Stimulated activated CD8-positive, alpha-beta memory T cell treated with anti-CD3 and anti-CD28 coated beads, Interleukin-12 subunit alpha, Interleukin-12 subunit beta, amount 100 ng/mL, for 24 hours (primary cell): ENCODE measurements around the gene DHRS1.

ENCODE experiments used
- DNase-seq: peaks from one replicate; pipeline ENCODE4 v3.0.0-alpha.2; 2020; ENCODE audit errors: extremely low read depth

The DHRS1 gene

DNA sequence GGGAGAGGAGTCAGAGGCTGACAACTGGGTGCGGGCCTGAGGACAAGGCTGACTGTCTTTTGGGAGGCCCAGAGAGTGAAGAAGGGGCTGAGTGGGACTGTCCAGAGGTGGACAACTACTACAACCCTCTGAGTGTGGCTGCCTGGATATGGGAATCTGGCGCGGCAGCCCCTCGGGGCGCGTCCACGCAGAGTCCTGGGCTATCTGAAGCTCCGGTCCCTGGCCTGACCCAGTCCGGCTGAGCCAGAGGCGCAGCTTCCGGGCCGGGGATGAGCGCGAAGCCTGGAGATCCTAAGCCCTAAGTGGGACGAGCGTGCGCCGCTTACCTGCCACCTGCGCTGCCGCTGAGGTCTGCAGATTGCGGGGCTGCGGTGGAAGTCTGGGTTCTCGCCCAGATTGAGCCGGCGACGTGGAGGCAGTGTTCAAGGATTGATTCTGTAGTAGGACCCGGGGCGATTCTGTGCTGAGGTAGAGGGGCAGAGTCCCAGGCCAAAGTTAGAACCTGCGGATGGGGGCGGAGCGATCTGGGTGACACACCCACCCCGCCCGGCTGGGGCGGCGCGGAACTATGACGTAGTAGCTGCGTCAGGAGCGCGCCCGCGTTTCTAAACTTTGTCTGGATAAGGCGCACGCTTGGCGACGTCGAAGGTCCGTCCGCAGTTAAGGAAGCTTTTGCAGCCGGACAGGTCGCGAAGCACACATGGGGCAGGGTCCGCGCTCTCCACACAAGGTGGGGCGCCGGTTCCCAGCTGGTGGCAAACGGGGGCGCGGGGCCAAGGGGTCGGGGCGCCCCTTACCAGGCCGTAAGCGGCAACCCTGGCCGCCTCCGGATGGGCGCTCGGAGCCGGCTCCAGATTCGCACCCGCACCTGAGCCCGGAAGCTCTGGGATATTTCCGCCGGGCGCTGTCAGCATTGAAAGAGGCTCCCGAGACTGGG lies at the start of gene DHRS1, which contains the start of gene NOP9:
Gene DHRS1 (minus strand): TSS at position 526 of the 937 bp plus-strand sequence. CDS start 674 bp downstream, outside the sequence.
Gene NOP9 (plus strand): TSS at position 596 of the 937 bp plus-strand sequence. CDS start 105 bp downstream, at position 701.
- DNase-seq: peak; percentile 85

DNA sequence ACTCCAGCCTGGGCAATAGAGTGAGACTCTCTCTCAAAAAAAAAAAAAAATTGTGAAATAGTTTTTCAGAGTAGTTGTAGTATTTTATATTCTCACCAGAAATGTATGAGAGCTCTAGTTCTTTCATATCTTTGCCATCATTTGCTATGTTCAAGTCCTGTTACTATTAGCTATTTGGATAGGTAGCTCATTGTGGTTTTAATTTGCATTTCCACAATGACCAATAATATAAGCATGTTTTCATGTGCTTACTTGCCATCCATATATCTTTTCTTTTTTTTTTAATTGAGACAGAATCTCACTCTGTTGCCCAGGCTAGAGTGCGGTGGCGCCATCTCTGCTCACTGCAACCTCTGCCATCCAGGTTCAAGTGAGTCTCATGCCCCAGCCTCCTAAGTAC lies 48.6 kb upstream of the DHRS1 start:
- DNase-seq: no peak

DNA sequence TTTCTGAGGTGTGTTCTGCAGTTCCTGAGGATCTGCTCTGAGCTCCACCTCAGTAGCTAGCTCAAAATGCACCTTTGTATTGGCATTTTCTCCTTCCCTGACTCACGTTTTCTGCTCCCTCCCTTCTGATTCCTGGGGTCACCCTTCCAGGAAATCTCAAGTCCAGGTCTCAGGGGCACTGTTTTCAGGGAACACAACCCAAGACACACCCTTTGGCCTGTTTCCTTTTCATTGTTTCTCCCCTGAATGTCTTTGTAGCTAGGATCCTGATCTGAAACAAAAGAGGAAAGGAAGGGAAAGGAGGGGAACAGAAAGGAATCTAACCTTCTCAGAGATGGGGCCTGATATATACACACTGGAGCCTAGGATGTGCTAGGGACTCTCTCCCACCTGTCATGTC lies 47.6 kb upstream of the DHRS1 start:
- DNase-seq: no peak

DNA sequence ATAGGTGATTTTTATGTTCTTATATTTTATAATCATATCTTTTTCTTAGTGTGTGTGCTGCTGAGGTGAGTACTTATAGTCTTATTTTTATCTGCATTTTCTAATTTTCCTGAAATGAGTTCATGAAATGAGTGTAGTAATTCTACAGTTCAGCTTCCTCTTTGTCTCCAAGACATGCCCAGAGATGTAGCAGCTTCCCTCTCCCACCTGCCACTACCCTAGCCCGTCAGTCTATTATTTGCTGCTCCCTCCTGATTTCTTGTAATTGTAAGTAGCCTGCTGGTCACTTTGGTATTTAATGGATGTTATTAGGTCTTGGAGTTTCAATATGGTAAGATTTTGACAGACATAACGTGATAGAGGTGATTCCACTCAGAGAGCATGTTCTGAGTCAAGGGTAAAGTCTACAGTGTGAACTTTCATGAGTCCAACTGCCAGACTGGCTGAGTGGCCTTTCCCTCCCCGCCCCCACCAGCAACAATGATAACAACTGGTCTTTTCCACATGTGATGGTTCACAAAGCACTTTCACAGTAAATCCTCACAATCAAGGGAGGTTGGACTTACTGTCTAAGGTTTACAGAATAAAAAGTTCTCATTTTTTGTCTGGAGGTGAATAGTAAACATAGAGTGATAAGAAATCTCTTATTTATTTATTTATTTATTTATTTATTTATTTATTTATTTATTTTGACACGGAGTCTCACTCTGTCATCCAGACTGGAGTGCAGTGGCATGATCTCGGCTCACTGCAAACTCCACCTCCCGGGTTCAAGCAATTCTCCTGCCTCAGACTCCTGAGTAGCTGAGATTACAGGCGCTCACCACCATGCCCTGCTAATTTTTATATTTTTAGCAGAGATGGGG lies 44.4 kb upstream of the DHRS1 start:
- no peak for DNase-seq

DNA sequence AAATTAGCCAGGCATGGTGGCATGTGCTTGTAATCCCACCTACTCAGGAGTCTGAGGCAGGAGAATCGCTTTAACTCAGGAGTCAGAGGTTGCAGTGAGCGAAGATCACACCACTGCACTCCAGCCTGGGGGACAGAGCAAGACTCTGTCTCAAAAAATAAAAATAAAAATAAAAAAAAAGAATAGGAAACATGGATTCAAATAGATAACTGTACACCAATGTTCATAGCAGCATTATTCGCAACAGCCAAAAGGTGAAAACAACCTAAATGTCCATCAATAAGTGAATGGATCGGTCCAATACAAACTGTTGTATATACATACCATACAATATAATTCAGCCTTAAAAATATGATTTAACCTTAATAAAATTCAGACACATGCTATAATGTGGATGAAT lies 43.3 kb upstream of the DHRS1 start:
- DNase-seq: no peak

DNA sequence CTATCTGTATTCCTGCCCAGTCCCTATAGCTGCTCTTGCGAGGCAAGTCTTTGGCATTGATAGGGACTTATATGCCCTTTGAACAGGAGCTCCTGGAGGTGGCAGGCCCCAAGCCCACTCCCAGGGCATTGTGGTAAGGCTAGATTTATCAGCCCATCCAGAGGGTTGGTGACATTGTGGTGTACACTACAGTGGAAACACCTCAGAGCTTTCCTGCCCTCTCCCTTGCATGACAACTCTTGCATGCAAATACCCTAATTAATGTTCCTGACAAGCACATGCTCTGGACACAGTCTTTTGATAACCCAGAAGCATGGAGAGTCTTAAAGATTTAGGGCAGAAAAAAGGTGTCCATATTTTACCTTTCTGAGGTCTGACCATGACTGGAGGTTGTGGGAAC lies 41.0 kb upstream of the DHRS1 start:
- no peak for DNase-seq

DNA sequence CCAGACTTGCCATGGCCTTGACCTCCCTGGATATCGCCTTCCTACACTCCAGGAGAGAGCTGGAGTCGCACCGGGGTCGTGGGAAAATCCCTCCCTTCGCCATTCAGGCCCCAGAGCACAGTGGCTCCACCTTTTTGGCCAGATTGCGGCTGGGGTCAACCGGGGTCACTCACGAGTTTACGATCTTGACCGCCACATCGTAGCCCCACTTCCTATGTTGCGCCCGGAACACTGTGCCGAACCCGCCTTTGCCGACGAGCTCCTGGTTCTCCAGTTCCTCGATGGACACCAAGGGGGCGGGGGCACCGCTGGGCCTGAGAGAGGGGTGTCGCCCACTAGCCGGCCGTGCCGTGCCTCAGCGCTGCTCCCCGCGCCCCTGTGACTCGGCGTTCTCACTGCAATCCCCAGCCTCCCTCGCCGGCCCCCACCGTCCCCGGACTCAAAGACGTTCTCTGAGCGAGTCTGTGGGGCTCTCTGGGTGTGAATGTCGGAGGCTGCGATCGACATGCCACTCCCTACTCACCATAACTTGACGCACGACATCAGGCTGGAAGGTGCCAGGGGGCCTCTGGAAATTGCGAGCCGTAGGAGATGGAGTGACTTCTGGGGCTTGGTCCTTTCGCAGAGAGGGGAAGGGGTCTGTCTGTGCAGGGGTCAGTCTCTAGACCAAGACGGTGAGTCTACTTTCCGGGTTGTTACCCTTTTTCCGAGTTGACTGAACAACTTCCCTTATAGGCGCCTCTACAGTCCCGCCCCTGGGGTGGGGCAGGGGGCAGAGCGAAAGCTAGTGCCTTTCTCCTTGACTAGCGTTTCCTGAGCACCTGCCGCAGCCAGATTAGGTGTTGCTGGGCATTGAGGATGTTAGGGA lies 39.9 kb upstream of the DHRS1 start, which contains the start of gene RIPK3:
Gene RIPK3 (minus strand): TSS at position 708 of the 868 bp plus-strand sequence. CDS start 165 bp downstream, at position 543.
- peak; percentile 40 for DNase-seq

DNA sequence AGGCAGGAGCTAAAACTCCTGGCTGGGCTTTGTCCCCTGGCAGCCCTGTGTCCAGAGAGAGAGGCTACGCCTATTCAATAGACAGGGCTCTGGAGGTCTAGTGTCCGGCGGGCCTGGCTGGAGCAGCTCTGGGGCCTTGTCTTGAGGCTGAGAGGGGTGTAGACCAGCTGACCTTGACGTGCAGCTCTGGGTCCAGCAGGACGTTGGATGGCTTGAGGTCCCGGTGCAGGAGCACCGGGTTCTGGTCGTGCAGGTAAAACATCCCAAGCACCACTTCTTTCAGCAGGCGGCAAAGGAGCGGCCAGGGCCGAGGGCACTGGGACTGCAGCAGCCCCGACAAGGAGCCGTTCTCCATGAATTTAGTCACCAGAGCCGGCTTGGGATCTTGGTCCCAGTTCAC lies 39.3 kb upstream of the DHRS1 start:
- DNase-seq: no peak

DNA sequence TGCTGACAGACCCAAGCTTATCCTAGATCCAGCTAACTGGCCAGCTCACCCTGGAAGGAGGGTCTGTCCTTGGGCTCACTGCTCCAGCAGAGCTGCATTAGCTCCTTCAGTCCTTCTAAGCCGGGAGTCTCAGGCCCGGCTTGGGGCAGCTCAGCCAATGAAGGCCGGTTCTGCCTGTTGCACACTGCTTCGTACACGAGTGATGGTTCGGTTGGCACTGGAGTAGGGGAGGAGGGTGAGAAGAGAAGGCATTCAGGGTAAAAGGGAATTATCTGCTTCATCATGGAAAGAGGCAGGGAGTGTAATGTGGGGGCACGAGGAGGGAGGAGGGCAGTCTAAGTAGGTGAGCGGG lies 38.2 kb upstream of the DHRS1 start:
- DNase-seq: no peak

DNA sequence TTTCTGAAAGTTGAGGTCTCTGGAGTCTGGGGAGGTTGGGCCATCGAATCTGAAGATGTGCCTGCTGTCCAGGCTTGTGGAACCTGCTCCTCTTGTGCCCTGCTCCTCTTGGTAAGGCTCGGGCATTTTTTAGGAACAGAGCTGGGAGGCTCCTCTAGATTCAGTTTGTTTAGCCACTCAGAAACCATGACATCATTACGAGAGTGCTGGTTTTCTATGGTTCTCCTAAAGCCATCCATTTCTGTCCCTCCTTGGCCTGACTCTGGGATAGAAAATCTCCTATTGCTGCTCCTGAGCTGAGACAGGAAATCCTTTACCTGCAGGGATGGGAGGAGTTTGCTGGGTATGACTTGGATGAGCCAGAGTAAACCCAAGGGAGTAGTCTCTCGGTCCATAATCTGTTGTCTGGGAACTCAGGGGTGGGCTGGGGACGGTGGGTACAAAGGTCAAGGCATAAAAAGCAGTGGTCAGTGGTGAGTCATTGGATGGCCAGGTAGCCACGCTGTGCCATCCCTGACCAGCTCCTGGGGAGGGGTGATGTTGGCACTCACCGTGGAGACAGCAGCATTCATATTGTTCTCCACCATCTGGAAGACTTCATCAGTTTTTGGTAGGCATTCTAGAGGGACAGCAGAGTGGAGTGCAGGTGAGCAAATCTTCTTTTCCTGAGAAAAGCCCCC lies 37.7 kb upstream of the DHRS1 start:
- no peak for DNase-seq

DNA sequence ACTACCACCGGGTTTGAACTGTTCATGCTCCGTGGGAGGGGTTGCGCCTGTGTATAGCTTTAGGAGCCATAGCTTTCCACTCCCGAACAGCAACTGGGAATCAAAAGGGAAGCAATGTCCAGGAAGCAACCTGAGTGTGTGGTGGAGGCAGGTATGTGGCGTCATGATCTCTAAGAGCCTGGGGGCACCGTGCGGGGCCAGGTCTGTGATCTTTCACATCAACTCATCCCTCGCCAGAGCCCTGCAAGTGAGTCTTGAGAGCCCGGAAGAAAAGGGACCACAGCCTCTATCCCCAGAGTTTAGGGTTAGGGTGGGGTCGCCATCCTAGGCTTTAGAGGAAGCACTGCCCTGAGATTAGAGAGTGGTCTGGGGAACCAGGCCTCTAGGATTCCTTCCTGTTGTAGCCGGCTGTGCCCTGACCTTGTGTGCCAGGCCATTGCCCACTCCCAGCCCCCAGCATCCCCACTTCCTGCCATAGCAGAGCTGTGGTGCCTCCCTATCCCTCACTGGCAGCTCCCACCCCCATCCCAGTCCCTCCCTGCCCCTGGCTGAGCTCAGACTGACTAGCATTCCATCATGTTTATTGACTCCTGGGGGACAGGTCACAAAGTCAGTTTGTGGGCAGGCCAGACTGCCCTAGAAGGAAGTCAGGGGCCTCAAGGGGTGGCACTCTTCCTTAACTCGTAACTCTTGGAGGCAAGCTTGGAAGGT lies 36.0 kb upstream of the DHRS1 start:
- DNase-seq: no peak

DNA sequence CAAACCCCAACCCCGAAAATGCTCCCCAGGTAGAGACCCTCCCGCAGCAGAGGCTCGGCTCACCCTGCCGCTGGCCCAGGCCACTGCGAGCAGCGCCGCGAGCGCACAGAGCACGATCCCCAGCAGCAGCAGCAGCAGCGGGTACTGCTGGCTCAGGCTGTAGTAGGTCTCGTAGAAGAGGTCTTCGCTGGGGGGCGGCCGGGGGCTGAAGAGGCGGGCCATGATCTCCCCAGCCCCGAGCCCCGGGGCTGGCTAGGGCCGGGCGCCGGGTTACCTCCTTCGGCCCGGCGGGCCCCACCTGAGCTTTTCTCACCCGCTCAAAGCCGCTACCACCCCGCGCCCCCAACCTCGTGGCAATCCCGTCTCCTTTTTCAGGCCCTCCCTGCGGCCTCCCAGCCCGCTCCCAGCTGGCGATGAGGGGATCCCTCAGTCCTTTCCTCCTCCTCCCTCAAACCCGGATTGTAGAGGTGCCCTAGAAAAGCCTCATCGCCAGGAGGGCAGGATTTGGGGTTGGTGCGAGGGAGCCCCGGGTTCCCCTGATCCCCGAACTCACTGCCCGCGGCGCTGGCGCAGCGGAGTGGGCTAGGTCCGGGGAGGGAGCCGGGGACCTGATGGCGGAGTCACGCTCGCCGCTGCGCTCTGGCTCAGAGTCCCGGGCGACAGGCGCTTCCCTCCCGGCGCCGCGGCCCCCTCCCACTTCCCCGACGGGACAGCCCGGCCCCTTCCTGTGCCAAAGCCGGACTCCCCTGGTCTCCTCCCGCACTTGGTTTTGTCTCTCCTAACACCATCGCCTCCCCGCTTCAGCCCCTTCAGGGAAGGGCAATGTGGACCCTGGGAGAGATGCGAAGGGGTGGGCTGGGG lies 35.1 kb upstream of the DHRS1 start, which contains the start of gene ADCY4:
Gene ADCY4 (minus strand): TSS at position 641 of the 861 bp plus-strand sequence. CDS start 419 bp downstream, at position 222.
- DNase-seq: no peak

DNA sequence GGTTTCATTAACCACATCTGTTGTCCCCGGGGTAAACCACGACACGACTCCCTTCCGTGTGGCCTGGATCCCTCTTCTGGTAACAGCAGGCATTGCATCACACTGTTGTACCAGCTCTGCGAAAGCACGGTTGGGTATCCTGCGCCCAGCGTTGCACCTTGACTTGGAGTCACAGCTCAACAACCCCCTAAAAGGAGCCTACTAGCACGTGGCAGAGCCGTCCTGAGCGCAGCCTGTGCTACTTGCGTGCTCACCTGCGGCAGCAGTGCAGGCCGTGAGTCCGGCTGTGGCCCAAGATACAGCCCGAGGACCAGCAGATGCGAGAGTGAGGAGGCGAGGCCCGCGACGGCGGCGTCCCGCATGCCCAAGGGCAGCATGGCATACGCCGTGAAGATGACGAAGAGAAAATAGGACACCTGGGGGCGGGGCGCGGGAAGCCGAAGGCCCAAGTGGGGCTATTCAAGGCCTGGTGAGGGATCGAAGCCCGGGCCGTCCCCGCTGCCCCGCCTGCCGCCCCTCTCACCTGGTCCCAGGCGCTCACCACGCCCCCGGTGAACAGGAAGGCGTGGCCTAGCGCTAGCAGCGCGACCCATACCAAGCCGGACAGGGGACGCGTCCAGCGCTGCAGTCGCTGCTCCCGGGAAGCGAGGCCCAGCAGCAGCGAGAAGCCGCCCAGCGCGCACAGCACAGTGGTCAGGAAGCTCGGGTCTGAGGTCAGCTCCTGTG lies 32.9 kb upstream of the DHRS1 start:
- peak; percentile 49 for DNase-seq

DNA sequence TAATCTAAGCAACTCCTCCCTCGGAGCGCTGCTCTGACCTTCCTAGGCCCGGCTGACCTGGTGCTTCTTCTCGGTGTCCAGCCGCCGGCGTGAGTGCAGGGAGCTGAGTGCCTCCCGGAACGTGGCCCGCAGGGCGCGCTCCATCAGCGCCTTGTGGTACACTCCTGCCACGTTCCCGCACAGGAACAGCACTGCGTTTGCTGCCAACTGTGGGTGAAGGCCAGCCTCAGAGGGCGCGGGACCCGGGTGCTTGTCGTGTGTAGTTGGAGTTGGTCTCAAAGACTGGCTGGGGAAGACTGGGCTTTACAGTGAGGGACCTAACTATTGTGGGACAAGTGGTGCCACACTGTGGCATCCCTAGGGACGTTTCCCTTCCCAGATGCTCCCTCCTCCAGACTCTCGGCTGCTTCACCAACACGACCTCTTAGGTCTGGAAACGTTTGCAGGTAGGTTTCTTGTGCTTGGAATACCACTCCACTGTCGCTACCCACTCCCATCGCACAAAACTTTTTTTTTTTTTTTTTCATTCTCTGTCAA lies 32.2 kb upstream of the DHRS1 start:
- no peak for DNase-seq

DNA sequence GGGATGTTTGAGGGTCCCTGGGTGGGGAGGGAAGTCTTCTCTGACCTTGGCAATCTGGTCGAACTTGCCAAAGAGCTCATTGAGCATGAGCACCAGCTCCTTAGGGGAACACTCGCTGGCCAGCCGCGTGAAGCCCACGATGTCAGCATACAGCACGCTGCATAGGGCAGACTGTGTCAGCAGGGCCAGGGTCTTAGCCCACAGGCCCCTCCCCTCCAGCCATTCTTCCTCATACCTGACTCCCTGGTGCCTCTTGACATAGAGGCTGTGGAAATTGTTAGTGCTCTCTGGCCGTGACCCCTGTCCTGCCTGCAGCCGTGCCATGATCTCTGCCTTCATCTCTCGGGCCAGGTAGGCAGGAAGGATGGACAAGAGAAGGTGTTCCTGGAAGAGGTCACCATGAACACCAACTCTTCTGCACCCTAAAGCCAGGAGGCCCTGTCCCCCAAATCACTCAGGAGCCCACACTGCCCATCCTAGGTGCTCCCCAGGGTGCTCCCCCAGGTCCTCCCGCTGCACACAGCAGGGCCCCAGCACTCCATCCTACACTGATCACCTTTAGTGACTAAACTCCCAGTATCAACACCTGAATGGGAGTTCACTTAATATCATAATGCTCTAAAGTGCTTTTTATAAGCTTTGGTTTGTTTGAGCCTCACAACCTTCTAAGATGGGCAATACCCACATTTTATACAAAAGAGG lies 31.5 kb upstream of the DHRS1 start:
- no peak for DNase-seq

DNA sequence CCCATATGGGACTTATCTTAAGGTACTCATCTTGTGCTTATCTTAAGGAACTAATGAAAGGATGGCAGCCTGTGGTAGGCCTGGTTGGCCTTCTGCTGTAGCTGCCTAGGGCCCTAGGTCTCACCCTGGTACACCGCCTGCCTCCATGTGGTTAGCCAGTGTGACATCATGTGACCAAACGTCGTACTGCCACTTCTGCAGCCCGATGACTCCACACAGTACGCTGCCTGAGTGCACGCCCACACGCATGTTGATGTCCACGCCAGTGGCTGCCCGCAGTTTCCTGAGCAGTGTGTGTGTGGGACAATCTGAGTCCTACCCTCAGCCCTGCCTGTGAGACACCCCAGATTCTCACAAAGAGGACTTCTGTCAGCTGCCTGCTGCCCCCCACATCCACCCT lies 30.2 kb upstream of the DHRS1 start:
- DNase-seq: no peak

DNA sequence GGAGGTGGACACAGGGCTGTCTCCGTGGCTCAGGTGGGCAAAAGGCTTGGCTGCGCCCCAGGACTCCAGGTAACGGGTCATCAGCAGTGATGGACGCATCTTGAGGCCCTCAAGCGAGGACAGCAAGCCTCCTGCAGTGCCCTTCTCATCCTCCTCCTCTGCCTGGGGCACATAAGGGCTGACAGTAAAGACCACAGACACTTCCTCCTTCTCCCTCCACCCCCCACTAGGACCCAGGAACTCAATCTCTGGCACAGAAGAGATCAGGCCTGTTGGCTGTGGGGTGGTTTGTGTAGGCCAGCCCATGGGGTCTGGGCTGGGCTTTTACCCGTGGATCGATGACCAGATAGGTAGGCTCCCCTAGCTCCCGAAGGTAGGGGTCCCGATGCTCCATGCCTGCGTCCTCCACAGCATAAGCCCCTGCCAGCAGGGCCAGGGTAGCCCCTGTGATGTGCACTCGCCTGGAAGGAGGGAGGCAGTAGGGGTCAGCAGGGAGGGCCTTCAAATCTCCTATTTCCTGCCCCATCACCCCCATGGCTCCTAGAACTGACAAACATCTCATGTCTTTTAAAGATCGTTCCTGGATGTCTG lies 29.6 kb upstream of the DHRS1 start:
- DNase-seq: no peak
